Activated T-cell treated with anti-CD3 and anti-CD28 coated beads for 4 hours (primary cell): ENCODE measurements around the gene GALNT2.

Experiments used
- DNase-seq: peaks from one replicate; pipeline ENCODE4 v3.0.0-alpha.2; 2020

GALNT2 gene

DNA sequence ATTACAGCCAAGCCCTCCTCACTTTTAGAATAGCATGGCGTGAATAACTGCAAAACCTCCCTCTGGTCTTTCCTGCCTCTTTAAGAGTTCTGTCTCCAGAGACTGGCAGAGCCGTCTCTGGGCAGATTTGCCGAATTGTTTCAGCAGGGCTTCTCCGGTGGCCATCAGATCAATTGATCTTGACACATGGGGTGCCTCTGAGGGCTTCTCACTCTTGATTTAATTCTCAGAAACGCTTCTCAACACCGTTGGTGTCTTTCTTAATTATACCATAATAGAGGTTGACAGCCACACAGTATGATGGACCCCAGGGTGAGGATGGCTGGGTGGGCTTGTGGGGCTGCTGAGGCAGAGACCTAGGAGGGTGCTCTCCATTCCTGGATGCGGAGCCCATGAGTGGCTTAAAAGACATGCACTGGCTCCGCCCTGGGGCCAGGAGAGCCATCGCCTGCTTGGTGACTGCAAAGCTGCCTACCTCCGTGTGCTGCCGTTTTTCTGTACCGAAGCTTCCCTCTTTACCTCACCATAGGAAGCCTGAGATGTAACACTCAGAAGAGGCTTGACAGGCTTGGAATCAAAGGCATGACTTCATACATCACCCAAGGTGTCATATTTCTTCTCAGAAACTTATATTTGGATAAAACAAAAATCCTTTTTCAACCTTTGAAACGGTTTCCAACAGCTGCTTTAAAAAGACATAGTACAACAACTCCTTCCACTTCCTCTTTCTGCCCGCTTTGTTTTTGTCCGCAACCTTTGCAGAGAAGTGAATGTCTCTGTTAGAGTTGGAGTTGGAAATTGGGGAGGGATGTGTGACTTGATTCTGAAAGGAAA lies 82.9 kb downstream of the GALNT2 start:
- DNase-seq = no peak

- DNase-seq = no peak
Measured at GRCh38 chr1:230150615-230151014, 83.6 kb downstream of the GALNT2 start.

- no peak for DNase-seq
Measured at GRCh38 chr1:230151924-230152468, 85.0 kb downstream of the GALNT2 start.

DNA sequence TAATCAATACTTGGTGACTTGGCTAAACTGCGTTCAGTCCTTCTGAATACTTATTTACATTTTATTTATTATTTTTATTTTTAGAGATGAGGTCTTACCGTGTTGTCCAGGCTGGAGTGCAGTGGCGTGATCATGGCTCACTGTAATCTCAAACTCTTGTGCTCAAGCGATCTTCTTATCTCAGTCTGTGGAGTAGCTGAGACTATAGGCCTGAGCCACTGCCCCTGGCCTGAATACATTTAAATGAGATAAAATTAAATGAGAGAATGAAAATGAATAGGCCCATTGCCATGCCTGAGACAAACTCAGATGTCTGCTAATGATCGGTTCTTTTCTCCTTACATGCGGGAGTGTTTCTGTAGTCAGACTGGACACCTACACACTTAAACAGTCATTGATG lies 86.0 kb downstream of the GALNT2 start:
- DNase-seq = no peak

DNA sequence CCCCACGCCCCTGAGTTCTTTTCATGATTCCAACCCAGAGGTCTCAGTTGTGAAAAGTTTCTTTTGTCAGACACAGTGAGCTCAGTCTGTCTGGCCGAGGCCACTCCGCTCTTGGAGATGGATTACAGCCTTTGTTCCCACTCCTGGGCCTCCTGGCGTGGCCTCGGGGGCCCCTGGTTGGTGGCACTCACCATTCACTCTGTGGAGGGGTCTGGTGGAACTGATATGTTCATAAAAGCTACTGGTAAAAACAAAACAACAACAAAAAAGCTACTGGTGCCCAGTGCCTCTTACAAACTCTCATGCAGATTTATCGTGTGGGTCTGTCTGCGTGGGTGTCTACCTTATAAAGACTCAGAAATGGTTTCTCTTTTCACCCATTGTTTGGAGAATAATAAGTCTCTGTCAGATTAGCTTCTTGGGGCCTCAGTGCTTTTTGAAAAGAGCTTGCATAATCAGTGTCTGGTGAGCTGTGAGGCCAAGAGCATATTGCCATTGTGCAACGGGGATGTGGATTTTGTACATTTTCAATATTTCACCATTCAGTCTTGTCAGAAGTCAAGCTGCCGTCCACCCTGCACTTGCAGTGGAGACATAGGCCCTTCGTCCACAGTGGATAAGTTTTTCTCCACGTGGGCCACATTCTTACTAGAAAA lies 86.7 kb downstream of the GALNT2 start:
- no peak for DNase-seq

DNA sequence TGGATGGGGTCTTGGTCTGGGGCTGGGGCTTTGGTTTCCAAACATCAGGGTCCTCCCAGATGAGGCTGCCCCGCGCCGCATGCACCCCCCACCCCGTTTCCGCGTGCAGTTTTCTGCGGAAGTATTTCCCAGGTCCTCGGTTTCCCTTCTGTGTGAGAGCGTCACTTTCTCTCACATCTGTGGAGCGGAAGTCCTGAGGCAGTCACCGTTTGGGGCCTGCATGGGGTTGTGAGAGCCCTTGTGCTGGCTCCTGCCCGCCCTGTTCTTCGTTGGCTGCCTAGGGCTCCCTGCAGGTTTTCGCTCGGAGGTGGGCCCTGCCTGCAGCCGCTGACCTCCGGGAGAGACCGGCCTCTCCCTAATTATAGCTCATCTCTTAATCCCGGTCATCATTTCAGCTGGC lies 88.0 kb downstream of the GALNT2 start:
- DNase-seq = no peak

DNA sequence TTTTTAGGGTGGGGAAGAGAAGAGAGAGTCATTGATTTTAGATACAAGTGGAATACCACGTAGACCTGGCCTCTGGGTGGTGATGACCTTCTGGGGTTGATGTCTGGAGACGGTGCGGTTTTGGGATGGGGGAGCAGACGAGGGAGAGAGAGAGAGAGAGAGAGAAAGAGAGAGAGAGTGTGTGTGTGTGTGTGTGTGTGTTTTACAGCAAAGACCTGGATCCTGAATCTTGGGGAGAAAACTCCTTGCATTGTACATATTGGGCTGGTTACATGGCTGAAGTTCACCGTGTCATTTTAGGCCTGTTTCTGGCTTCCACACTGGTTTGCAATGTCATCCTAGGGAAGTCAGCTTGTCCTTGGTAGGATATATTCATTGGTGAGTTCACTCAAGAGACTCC lies 89.0 kb downstream of the GALNT2 start:
- DNase-seq = no peak

- no peak for DNase-seq
Measured at GRCh38 chr1:230156536-230156935, 89.5 kb downstream of the GALNT2 start.

- DNase-seq = no peak
Measured at GRCh38 chr1:230157420-230158390, 90.7 kb downstream of the GALNT2 start.

GRCh38 chr1:230158415-230159291 lies 91.6 kb downstream of the GALNT2 start:
- DNase-seq = no peak

DNA sequence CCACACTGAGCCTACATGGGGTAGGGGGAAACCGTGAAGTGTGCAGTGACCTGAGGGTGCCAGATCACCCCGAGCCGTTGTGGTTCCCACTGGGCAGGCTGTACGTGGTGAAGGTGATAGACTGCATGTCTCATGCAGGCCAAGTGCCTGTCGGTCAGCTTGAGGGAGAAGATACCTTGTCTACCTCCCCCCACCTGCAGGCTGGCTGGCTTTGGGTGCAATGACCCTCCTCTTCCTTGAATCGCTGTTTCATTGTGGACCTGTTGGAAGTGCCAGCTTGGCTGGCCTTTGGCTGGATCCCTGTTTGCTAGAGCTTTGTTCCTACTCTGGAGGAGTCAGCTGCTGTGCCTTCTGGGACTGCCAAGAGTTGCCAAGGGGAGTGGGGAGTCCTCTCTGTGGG lies 92.5 kb downstream of the GALNT2 start:
- DNase-seq = no peak

DNA sequence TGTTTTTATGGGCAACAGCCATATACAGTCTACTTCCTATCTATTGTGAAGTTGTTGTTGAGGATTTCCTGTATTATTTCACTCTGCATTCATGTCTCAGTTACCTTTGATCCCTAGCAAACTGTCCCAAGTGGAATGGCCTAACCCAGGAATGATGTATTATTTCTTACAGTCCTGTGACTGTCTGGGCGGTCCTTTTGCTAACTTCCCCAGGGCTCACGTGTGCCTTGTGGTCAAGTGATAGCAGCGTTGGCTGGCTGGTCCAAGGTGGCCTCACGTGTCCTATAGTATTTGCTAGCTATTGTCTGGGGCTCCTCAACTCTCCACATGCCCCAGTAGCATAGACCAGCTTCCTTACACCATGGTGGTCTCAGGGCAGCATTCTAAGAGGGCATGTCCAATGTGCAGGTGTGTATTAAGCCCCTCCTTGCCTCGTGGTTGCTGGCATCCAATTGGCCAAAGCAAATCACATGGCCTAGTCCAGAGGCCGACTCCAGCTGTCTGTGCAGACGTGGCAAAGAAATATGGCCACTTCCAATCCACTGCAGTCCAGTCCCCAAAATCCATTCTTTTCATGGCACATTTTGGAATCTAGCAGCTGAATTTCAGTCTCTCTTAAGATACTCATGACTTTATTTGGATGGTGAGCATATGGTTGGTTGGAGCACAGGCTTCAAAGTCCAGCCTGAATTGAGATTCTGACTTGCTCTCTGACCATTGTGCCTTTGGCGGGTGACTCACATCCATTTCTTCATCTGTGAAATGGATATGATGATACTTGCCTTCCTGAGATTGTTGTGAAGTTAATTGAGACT lies 94.1 kb downstream of the GALNT2 start:
- DNase-seq = no peak

DNA sequence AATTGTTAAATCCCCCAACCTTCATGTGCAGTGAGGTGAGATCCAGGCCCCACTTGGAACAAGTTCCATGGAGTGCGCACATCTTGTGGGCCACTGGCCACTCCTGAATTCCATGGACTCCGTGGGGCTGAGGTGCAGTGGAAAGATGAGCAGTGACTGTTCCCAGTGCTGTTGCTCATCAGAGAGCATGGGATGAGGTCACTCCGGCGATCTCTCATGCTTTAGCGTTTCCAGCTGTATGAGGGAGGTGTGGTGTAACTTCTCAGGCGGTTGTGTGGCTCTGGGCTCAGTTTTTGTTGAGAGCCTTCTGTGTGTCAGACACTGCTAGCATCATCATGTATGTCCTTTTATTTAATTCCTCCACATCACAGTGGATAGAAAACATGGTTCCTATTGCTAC lies 96.2 kb downstream of the GALNT2 start:
- no peak for DNase-seq

DNA sequence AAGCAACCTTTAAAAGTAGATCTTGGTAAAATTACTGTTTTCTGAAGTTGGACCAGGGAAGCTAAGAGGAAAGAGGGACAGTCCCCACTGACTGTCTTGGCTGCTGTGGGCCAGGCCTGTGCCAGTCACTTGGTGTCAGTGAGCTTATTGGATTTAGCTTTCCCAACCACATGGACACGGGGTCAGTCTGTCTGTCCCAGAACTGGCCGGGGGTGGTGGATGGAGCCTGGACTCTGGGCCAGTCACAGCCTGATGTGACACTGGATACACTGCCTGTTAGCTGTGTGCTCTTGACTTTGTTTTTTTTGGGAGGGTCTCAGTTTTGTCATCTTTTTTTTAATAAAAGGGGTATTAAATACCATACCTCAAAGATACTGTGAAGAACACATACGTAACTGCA lies 96.7 kb downstream of the GALNT2 start:
- DNase-seq = no peak

GRCh38 chr1:230165536-230165935 lies 98.5 kb downstream of the GALNT2 start:
- DNase-seq = no peak

- no peak for DNase-seq
Measured at GRCh38 chr1:230166366-230167132, 99.5 kb downstream of the GALNT2 start.

GRCh38 chr1:230167419-230167852 lies 100.4 kb downstream of the GALNT2 start:
- peak; percentile 13 for DNase-seq

DNA sequence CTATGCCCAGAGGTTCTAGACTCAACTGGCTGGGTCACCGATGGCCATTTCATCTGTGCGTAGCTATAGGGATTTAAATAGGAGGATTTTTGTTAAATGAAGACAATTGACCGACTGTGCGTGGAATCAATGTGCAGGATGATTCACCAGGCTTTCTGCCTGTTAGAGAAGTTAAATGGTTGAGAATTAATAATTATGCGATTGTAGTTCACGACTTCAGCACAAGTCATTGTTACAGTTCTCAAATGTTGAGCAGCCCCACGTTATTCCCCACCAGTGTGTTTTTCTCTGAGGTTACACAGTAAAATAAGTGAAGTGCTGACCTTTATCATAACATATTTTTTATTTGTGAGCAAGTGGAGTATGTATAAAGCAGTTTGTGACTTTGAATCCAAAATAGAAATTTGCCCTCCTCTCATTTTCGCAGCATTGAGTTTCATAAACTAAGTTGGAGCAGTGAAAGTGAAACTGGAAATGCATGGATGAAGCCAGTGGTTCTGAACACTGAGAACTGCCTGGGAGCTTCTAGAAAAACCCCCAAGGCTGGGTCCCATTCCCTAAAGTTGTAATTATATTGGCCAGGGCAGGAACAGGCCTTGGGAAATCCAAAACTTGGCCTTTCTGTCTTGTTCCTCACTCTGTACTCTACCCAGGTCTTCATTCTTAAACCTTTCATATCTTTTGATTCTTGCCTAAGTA lies 102.6 kb downstream of the GALNT2 start:
- no peak for DNase-seq

DNA sequence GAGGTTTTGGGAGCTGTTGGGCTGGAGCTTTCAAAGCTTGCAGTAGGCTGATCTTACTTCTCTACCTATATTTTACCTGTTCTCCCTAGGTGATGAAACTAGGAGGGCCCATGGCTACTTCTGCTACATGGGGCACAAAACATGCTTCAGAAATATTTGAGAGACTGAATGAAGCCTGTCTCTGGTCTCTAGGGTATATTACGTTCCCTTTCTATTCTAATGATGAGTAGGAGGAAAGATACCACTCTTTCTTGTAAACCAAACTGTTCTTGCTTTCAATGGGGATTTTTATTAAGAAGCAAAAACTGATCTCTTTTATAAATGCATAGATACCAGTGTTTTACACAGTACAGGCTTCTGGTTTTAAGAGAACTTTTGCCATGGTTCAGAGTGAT lies 103.1 kb downstream of the GALNT2 start:
- no peak for DNase-seq

- DNase-seq = no peak
Measured at GRCh38 chr1:230170622-230171021, 103.6 kb downstream of the GALNT2 start.
